GM12878 (cell line): ENCODE results near the gene P2RY1. TPM values are rescaled to one million over a fixed set of nuclear protein-coding genes. Genes with fewer than 3 reads are reported as not detected.
A peak's percentile ranks its signal among the peaks of the same experiment; 100 is the strongest.

Source experiments
- ATAC-seq: fragments of 200-7000 bp; cut with Tn5 transposase; 3 replicates; pipeline ENCODE4 v1.9.1; 2020; ENCODE audit warnings: mild to moderate bottlenecking, moderate library complexity
- Bru-seq: library from RNA; stranded (reverse); fragments of 400-500 nt; gene quantifications from one replicate; lab custom pipeline; 2021; lab: Mats Ljungman, UMichigan
- BruChase-seq, 2 experiments: library from RNA; stranded (reverse); fragments of 400-500 nt; gene quantifications; one replicate each; lab custom pipeline; 2021; lab: Mats Ljungman, UMichigan
- BruUV-seq: library from RNA; stranded (reverse); fragments of 400-500 nt; replicated peaks from 2 replicates; lab custom pipeline; 2021; lab: Mats Ljungman, UMichigan
- CTCF ChIA-PET: fragments of 300-600 bp; sonication (Branson Sonifier 250); formaldehyde crosslinking; extraction: SDS; loops from one replicate; lab custom pipeline; 2021; ENCODE audit warnings: inconsistent platforms; lab: Yijun Ruan, JAX
- POLR2A ChIA-PET: fragments of 350-600 bp; formaldehyde crosslinking; extraction: SDS; loops from one replicate; lab custom pipeline; 2021; ENCODE audit warnings: inconsistent platforms; lab: Charles Lee
- RAD21 ChIA-PET: fragments of 300-600 bp; sonication (Branson Sonifier 250); formaldehyde crosslinking; loops from one replicate; lab custom pipeline; 2023; ENCODE audit warnings: antibody characterized with exemption; ENCODE audit not compliant: unreplicated experiment; lab: Charles Lee
- SMC1A ChIA-PET: fragments of 300-600 bp; sonication (Branson Sonifier 250); formaldehyde crosslinking; loops from one replicate; lab custom pipeline; 2023; ENCODE audit not compliant: unreplicated experiment, uncharacterized antibody; lab: Charles Lee
- DNase-seq: peaks from one replicate; pipeline ENCODE4 v3.0.0-alpha.2; 2011; ENCODE audit warnings: low read depth, low spot score
- FAIRE-seq: peaks from 3 replicates; lab custom pipeline; 2011; peaks lifted over from hg19 to GRCh38; lab: Jason Lieb, UNC
- H2AFZ ChIP-seq: 2 replicates; pipeline ENCODE4 v1.6.0; 2011; ENCODE audit warnings: low read depth, low read length, control low read depth; ENCODE audit not compliant: control insufficient read depth
- H3K27ac ChIP-seq: 2 replicates; pipeline ENCODE4 v1.5.1; 2011; ENCODE audit warnings: control low read depth; ENCODE audit not compliant: control insufficient read depth, insufficient read depth
- H3K27me3 ChIP-seq, 2 experiments: replicated peaks in 1 of 2; 2 replicates each; pipeline versions ENCODE4 v1.6.0 to v1.6.1; 2011; ENCODE audit warnings: low read length in 1 of 2; ENCODE audit not compliant: control insufficient read depth in 2 of 2, insufficient read depth in 2 of 2
- H3K36me3 ChIP-seq, 2 experiments: 2 replicates each; pipeline ENCODE4 v1.5.1; 2011; ENCODE audit warnings: low read length in 1 of 2; ENCODE audit not compliant: control insufficient read depth in 2 of 2, insufficient read depth in 2 of 2
- H3K4me1 ChIP-seq: 2 replicates; pipeline ENCODE4 v1.6.1; 2011; ENCODE audit warnings: mild to moderate bottlenecking, low read length, moderate library complexity, mixed read lengths; ENCODE audit not compliant: control insufficient read depth, insufficient read depth
- H3K4me2 ChIP-seq: 2 replicates; pipeline ENCODE4 v1.6.0; 2011; ENCODE audit warnings: control low read depth; ENCODE audit not compliant: control insufficient read depth, insufficient read depth
- H3K4me3 ChIP-seq: fragments of 200-600 bp; sonication (generic); 2 replicates; pipeline ENCODE4 v1.5.1; 2016
- H3K79me2 ChIP-seq: 2 replicates; pipeline ENCODE4 v1.6.0; 2011; ENCODE audit warnings: low read length; ENCODE audit not compliant: control insufficient read depth, insufficient read depth
- H3K9ac ChIP-seq: 2 replicates; pipeline ENCODE4 v1.8.0; 2011; ENCODE audit warnings: low read length, control low read depth, mixed read lengths; ENCODE audit not compliant: control insufficient read depth, insufficient read depth
- H3K9me3 ChIP-seq: replicated peaks from 3 replicates; pipeline ENCODE4 v1.5.1; 2011; ENCODE audit warnings: mild to moderate bottlenecking, low read length; ENCODE audit not compliant: control insufficient read depth, insufficient read depth
- H4K20me1 ChIP-seq: 2 replicates; pipeline ENCODE4 v1.6.0; 2011; ENCODE audit not compliant: control insufficient read depth, insufficient read depth
- BHLHE40 ChIP-seq, 2 experiments: fragments of 450-650 bp in 1 of 2; IDR thresholded peaks; 2 replicates each; pipeline ENCODE4 v1.6.1; 2011 to 2017; ENCODE audit warnings: low read depth in 2 of 2, borderline replicate concordance in 1 of 2, improper control_type of control experiment in 1 of 2, low read length in 1 of 2, mild to moderate bottlenecking in 1 of 2
- CBX5 ChIP-seq: sonication (generic); IDR thresholded peaks from 2 replicates; pipeline ENCODE4 v1.6.1; 2016; ENCODE audit warnings: low read depth, moderate library complexity, mild to moderate bottlenecking, inconsistent platforms
- CHD2 ChIP-seq: IDR thresholded peaks from 2 replicates; pipeline ENCODE4 v1.6.1; 2011; ENCODE audit warnings: low read depth, low read length, improper control_type of control experiment, borderline replicate concordance
- CREM ChIP-seq: IDR thresholded peaks from 2 replicates; pipeline ENCODE4 v1.6.1; 2014; ENCODE audit warnings: antibody characterized with exemption, low read depth
- EGR1 ChIP-seq, 2 experiments: IDR thresholded peaks; 1 replicate in 1 of 2; 2 replicates in 1 of 2; pipeline ENCODE4 v1.6.1; 2011 to 2012; ENCODE audit warnings: low read depth in 2 of 2, low read length in 2 of 2, borderline replicate concordance in 1 of 2, mild to moderate bottlenecking in 1 of 2, moderate library complexity in 1 of 2
- HDAC6 ChIP-seq: fragments of 200-600 bp; sonication (generic); IDR thresholded peaks from one replicate; pipeline ENCODE4 v1.8.0; 2017; ENCODE audit warnings: antibody characterized with exemption; ENCODE audit not compliant: unreplicated experiment
- NFYB ChIP-seq: IDR thresholded peaks from 2 replicates; pipeline ENCODE4 v1.6.1; 2011; ENCODE audit warnings: low read depth, mild to moderate bottlenecking, low read length, improper control_type of control experiment, moderate library complexity; ENCODE audit not compliant: insufficient read depth
- PML ChIP-seq: IDR thresholded peaks from 2 replicates; pipeline ENCODE4 v1.6.1; 2012; ENCODE audit warnings: low read length, inconsistent platforms
- POLR2AphosphoS5 ChIP-seq: IDR thresholded peaks from 2 replicates; pipeline ENCODE4 v1.6.1; 2011; ENCODE audit warnings: mild to moderate bottlenecking, low read length, inconsistent platforms
- RAD21 ChIP-seq: IDR thresholded peaks from 2 replicates; pipeline ENCODE4 v1.6.1; 2011; ENCODE audit warnings: mild to moderate bottlenecking, low read depth, low read length, moderate library complexity; ENCODE audit not compliant: insufficient read depth
- RB1 ChIP-seq: fragments of 450-650 bp; formaldehyde crosslinking; IDR thresholded peaks from 2 replicates; pipeline ENCODE4 v1.6.1; 2017; ENCODE audit warnings: mild to moderate bottlenecking, borderline replicate concordance
- TCF3 ChIP-seq: IDR thresholded peaks from 2 replicates; pipeline ENCODE4 v1.6.1; 2012; ENCODE audit warnings: low read depth, mild to moderate bottlenecking, low read length, borderline replicate concordance; ENCODE audit not compliant: insufficient read depth
- ZBTB33 ChIP-seq: fragments of 450-650 bp; IDR thresholded peaks from 2 replicates; pipeline ENCODE4 v1.6.1; 2017; ENCODE audit warnings: mild to moderate bottlenecking
- WGBS: methylation state at CpG from one replicate; pipeline ENCODE4 v1.1.6; 2016; ENCODE audit warnings: low lambda C conversion rate; ENCODE audit not compliant: insufficient replicate concordance, insufficient coverage; ENCODE audit errors: missing lambda C conversion rate; 5-methylcytosine and 5-hydroxymethylcytosine counted together
- in situ Hi-C: fragments of 300-500 bp; cut with MboI; formaldehyde crosslinking; loops from 9 replicates; pipeline ENCODE4 v1.14.3; 2018; ENCODE audit warnings: mixed read lengths
- intact Hi-C: fragments of 100-400 bp; cut with micrococcal nuclease; formaldehyde crosslinking; loops from one replicate; pipeline ENCODE4 v1.14.2; 2022; ENCODE audit not compliant: unreplicated experiment
- long read RNA-seq, 2 experiments: library from polyadenylated mRNA; unstranded; transcript quantifications; one replicate each; pipeline ENCODE4 v2.0.0, GENCODE V29; 2019 to 2020
- polyA minus RNA-seq, 3 experiments: library from RNA; depleted of rRNA, polyadenylated mRNA; stranded (reverse); fragments of >200 nt; gene quantifications; 2 replicates each; pipeline ENCODE4 v1.2.3, GENCODE V29; 2011
- polyA plus RNA-seq, 11 experiments: library from polyadenylated mRNA; depleted of rRNA in 4 of 11; unstranded in 6 of 11; stranded (reverse) in 5 of 11; fragments of >200 nt; fragmentation: Nextera tagmentation in 4 of 11; fragmentation: Illumina TruSeq in 1 of 11; extraction: Ambion mirVana in 4 of 11; extraction: Trizol in 1 of 11; gene quantifications; 1 replicate in 1 of 11; 2 replicates in 10 of 11; pipeline versions ENCODE4 v1.2.1 to v1.2.3, GENCODE V29; 2011 to 2016; ENCODE audit warnings: inconsistent platforms in 2 of 11, missing spikeins in 2 of 11, low read depth in 1 of 11
- total RNA-seq, 4 experiments: library from RNA; depleted of rRNA in 3 of 4; stranded (reverse); fragments of >200 nt in 3 of 4; fragmentation: Illumina TruSeq in 1 of 4; extraction: Trizol in 1 of 4; gene quantifications; 2 replicates each; pipeline versions ENCODE4 v1.2.1 to v1.2.3, GENCODE V29; 2013 to 2021

Gene P2RY1
- total RNA-seq (2013; cell fraction: nucleolus; rRNA removed): 0.92 and 0.93 TPM in 2 replicates
- total RNA-seq (2014; rRNA removed) (3.3 and 4.2 TPM in 2 replicates), total RNA-seq (2014; rRNA removed; fragmentation: Illumina TruSeq; extraction: Trizol) (3.1 and 3.4 TPM in 2 replicates), total RNA-seq (2021) (3.1 and 3.3 TPM in 2 replicates), polyA plus RNA-seq (2011; rRNA removed) (0.01 TPM in 2 replicates), polyA plus RNA-seq (2014; fragmentation: Illumina TruSeq; extraction: Trizol) (2.4 and 3.1 TPM in 2 replicates), polyA plus RNA-seq (2014; fragmentation: Nextera tagmentation; extraction: Ambion mirVana) (under 1 TPM; 0.58 to 0.66 TPM), polyA plus RNA-seq (2014; rRNA removed) (1.9 and 2.3 TPM in 2 replicates), polyA plus RNA-seq (2016; fragmentation: Nextera tagmentation; extraction: Ambion mirVana) (1 to 10 TPM; 1.1 to 1.4 TPM), polyA minus RNA-seq (2011; rRNA and poly(A)+ RNA removed) (under 0.01 TPM in 1 of 2 replicates, not detected in the other), Bru-seq, nascent RNA (percentile 38 among the genes with signal in this experiment), BruChase-seq, experiment 1, labeled RNA remaining after a 6-hour chase (percentile 24 among the genes with signal in this experiment), BruChase-seq, experiment 2, labeled RNA remaining after a 2-hour chase (percentile 41 among the genes with signal in this experiment)
- 0.87 TPM for polyA plus RNA-seq (2011; ENCODE audit: low read depth)
- polyA plus RNA-seq (2011; cell fraction: cytosol; rRNA removed): 0.02 TPM in 1 of 2 replicates, not detected in the other
- polyA plus RNA-seq (2011; cell fraction: nucleus; rRNA removed): 0.04 TPM in 2 replicates
- 2.0 and 2.2 TPM in 2 replicates for polyA plus RNA-seq (2012)
- not detected in 2 replicates for polyA minus RNA-seq (2011; cell fraction: cytosol; rRNA and poly(A)+ RNA removed)
- 0.10 and 0.12 TPM in 2 replicates for polyA minus RNA-seq (2011; cell fraction: nucleus; rRNA and poly(A)+ RNA removed)
- long read RNA-seq, experiment 1: 0 reads
- long read RNA-seq, experiment 2, full-length matches to known transcripts: 1 of 1 reads
- long read RNA-seq, experiment 2, partial matches to known transcripts: 0 of 1 reads
- long read RNA-seq, experiment 2, other reads (novel, unspliced or antisense): 0 of 1 reads

GRCh38 chr3:152834776-152835600 is at the start of gene P2RY1:
TSS of gene P2RY1 (plus strand) at chr3:152835131. CDS start at chr3:152835783, 652 bp downstream.
- RAD21 ChIA-PET: no interaction called here
- Histone ChIP-seq H3K4me3 (peak within 1 kb of the TSS; percentile 65), H3K27ac (peak within 1 kb of the TSS; percentile 41), H3K36me3 (no peaks in the 10 kb centered on the region), H3K9ac (peak within 1 kb of the TSS; percentile 76), H3K9me3 (no peaks in the 10 kb centered on the region), H2AFZ (peak within 1 kb of the TSS; percentile 78), H4K20me1 (no peaks in the 10 kb centered on the region), H3K4me2 (peak within 1 kb of the TSS; percentile 95), H3K79me2 (peaks cover 3% of the 10 kb centered on the region), H3K27me3 (no peaks in the 10 kb centered on the region; a peak in 1 of 4 replicates), H3K4me1 (no peaks in the 10 kb centered on the region)
- SMC1A ChIA-PET: no interaction called here
- intact Hi-C loops (loop anchor here (10.0 kb wide), 1 partner anchor 360 kb away; no protein-coding TSS in a partner anchor), in situ Hi-C loops (no loop called here)
- peak; percentile 57 for DNase-seq
- POLR2A ChIA-PET: no interaction called here
- ATAC-seq: peak; percentile 88
- no TSS peak for BruUV-seq
- CTCF ChIA-PET: interaction anchor here (0.6 to 0.7 kb wide), 2 partner anchors 8 to 766 kb away, joined by 3 read pairs; no protein-coding TSS in a partner anchor
- FAIRE-seq: peak; percentile 92
- WGBS: under 1% methylated on average over 72 of the region's 81 CpGs
- TF ChIP-seq CBX5 (0 out of 2 replicates have a peak, but pooled peaks have one; percentile 45), CREM (0 out of 2 replicates have a peak, but pooled peaks have one; percentile 14), ZBTB33 (no peak), TCF3 (0 out of 2 replicates have a peak, but pooled peaks have one; percentile 2), CHD2 (no peak), EGR1 (IDR thresholded peaks at IDR 0.05; ENCODE audit: borderline replicate concordance in 1 of 2, low read depth in 2 of 2, low read length in 2 of 2) (peak in 1 of 2 experiments; percentile 32; a peak in 1 of 3 replicates), POLR2AphosphoS5 (peak; percentile 49; the same call in 1 of the 2 replicates), PML (peak; percentile 24; the same call in 1 of the 2 replicates), HDAC6 (peak; percentile 97), NFYB (0 out of 2 replicates have a peak, but pooled peaks have one; percentile 21), BHLHE40 (IDR thresholded peaks at IDR 0.05; ENCODE audit: borderline replicate concordance in 1 of 2, low read depth in 2 of 2, low read length in 1 of 2) (peak; percentile 62 to 64; a peak in 3 of 4 replicates), RAD21 (peak; percentile 45), RB1 (no peak)
